HK-2 (cell line): Measurements from ENCODE around the gene GKN1.
A peak's percentile ranks its signal among the peaks of the same experiment; 100 is the strongest.

Source experiments
- DNase-seq: peaks from one replicate; pipeline ENCODE4 v3.0.0-alpha.2; 2018; ENCODE audit not compliant: unreplicated experiment

Gene GKN1

DNA sequence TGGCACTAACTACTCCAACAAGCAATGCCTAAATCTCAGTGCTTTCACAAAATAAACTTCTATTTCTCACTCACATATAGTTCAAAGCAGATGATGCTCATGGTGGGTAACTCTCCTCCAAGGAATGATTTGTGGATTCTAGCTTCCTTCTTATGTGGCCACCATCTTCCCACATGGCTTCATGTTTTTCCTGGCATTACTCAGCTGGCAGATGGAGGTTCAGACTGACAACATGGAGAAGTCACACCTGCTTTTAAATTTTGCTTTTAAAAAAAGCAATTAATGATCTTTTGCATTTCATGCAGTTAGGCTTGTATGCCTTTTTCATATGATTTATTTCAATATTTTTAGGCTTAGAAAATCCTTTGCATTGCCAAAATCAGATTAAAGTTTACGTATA lies 15.4 kb upstream of the GKN1 start:
- DNase-seq: no peak

GRCh38 chr2:68961380-68961779 lies 13.1 kb upstream of the GKN1 start:
- DNase-seq: no peak

GRCh38 chr2:68964282-68964681 lies 10.2 kb upstream of the GKN1 start:
- DNase-seq: no peak

- no peak for DNase-seq
Observed at GRCh38 chr2:68968221-68968620, 6.2 kb upstream of the GKN1 start.

DNA sequence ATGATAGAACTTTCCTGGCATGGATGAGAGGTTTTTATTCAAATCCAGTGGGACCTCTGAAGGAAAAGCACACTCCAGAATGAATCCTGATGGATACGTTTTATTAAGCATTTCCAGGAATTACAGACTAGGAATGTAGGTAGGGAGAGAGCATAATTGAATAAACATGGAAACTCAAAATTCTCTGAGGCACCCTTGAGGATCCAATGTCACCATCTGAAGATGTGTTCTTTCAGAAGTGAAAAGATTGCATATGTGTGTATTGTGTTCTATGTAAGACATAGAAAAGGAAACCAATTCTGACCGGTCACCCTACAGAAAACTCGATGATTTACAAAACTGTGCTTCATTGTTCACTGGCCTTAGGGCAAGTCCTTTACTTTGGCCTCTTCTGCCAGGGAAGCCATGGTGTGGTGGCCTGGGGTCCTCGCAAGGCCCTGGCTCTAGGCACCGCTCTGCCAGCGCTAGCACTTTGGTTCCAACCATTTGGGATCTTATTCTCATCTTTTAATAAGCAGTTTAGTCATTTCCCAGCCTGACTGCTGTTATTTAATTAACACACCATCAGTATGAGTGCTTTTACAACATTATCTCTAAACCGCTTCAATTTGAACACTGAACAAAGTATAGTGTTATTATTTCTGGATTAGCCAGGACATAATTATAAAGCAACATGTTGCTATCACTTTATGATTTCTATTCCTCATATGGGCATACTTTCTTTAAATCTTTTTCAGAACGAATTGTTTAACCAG lies 4.5 kb upstream of the GKN1 start:
- no peak for DNase-seq

DNA sequence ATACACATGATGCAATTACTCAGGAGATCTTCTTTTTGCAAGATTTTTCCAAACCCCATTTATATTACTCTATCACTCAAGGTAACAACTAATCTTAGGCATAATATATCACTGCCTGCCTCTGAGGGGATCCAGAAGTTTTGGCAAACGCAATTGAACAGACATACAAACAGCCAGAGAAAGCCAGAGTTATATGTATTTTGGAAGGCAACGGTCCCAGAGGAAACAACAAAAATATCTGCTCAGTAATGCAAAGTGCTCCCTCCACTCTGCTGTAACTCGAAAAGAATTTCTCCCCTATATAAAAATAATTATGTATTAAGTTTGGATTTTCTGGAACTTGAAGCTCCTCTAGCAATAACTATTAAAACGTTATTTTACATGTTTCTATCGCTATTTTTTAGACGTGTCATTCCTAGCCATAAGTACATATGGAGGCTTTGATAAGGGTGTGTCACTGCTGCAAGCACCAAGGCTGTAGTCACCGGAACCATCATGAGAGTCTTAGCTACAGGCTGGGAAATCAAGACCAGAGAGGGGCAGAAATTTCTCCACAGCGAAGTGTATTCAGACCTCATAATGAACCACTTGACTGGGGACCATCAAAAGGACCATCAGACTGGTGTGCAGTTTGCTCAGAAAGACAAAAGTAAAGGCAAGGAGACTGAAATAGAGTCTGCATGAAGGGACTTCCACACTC lies 3.7 kb upstream of the GKN1 start:
- DNase-seq: no peak

DNA sequence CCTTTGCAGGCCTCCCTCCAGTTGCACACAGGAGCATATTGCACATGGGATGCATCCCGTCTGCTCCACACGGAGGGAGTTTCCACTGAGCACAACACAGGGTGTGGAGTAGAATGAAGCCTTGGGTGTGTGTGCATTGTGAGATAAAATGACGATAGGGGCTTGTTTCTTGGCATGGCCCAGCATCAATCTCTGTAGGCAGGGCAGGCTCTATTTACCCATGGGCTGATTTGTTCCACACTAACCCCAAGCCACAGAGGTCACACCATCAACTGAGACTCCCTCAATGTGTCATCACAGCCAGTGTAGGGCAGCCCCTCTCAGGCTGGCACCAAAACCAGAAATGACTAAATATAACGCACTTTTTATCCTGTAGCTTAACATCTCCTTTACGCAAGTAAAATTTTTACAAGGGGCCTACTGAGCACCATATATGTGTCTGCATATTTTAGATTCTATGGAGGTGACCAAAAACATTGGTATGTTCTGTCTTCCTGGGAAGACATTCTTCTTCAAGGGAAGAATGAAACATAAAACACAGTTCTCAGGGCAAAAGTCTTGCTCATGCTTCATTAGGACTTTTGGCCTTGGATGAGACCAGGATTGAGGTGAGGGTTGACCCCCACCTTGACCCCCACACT lies 2.7 kb upstream of the GKN1 start:
- DNase-seq: peak; percentile 83

DNA sequence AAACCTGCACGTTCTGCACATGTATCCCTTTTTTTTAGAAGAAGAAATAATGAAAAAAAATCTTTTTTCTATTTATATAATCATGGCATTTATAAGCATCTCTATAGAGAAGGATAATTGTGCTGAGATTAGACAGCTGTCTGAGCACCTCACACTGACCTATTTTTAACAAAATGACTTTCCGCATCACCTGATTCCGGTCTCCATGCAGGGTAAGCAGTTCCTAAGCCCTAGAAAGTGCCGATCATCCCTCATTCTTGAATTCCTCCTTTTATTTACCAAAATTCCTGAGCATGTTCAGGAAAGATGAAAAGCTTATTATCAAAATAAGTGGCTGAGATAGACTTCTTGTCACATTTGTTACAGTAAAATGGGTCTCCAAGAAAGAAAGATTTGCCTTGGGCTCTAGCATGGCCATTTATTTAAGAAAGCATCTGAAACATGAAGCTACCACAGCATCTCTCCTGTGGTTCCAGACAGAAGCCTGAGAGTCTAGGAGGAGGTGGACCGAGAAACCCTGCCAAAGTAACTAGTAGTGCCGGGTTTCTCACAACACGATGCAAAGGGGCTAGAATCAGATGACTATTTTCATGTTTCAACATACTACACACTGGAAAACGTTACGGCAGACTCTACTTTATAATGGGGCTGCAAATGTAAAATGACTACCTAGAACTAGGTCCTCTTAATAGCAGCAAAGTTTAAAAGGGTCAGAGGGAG lies 670 bp downstream of the GKN1 start:
- no peak for DNase-seq

DNA sequence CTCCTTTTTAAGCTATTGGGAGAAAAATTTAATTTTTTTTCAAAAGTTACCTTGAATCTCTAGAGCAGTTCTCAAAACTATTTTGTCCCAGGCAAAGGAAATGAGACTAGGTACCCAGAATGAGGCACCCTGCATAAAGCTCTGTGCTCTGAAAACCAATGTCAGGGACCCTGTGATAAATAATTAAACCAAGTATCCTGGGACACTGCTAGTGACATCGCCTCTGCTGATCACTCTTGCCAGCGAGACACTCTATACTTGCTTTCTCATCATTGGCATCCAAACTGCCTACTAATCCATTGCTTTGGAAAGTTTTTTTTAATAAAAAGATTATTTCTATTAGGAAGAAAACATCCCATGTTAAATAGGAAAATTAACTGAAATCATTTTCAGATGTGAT lies 1.4 kb downstream of the GKN1 start:
- no peak for DNase-seq

DNA sequence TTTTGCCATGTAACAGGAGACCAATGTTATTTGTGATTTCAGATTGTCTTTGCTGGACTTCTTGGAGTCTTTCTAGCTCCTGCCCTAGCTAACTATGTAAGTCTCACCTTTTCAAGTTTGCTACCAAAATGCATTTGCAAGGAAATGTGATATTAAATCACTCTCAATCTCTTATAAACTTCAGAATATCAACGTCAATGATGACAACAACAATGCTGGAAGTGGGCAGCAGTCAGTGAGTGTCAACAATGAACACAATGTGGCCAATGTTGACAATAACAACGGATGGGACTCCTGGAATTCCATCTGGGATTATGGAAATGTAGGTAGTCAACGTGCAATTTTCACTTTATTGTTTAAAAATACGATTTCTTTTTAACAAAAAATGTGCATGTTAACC lies 3.0 kb downstream of the GKN1 start:
- no peak for DNase-seq

GRCh38 chr2:68978098-68978497 lies 3.7 kb downstream of the GKN1 start:
- DNase-seq: no peak

DNA sequence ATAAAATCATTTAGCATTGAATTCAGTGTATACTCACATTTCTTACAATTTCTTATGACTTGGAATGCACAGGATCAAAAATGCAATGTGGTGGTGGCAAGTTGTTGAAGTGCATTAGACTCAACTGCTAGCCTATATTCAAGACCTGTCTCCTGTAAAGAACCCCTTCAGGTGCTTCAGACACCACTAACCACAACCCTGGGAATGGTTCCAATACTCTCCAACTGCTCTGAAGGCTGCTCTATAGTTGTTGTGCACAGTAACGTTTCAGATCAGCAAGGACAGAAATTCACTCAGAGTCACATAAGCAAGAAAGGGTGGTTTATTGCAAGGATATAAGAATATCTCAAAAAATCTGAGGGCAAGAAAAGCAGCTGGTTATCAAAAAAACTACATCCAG lies 6.5 kb downstream of the GKN1 start:
- no peak for DNase-seq

DNA sequence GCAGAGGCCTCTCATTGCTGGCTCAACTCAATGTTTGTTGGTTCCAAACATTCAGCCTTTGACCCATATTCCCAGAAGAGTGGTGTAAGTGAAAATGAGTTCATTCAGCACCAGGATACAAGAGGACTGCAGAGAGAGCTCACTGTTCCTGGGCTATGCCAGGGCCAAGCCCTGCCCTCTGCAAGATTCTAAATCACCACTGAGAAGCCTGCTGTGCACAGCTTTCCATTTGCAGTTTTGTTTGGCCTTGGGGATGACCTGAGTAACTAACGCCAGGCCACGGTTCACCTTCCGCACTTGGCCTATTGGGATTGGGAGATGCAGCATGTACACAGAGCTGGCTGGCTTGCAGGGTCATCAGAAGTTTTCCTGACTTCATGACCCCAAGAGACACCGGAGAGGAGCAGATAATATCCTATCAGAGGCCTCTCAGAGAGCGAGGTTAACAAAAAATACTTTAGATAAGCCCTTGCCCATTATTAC lies 12.6 kb downstream of the GKN1 start:
- DNase-seq: no peak

- no peak for DNase-seq
Observed at GRCh38 chr2:68989035-68989434, 14.6 kb downstream of the GKN1 start.

DNA sequence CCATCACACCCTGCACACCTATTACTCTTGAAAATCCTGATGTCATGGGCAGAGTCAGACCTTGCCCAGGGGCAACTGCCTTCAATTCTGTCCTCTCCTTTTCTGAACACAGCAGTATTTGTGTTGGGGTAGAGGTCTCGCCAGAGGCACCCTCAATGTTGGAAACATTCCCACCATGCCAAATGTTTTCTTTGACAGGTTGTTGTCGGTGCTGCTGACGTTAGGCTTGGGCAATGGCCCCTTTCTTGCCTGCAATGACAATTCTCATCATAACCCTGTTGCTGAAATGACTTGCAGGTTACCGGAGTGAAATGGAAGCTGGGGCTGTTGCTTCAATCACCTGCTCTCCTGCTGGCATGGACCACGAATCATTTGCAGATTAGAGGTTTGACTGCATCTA lies 17.9 kb downstream of the GKN1 start:
- DNase-seq: no peak

DNA sequence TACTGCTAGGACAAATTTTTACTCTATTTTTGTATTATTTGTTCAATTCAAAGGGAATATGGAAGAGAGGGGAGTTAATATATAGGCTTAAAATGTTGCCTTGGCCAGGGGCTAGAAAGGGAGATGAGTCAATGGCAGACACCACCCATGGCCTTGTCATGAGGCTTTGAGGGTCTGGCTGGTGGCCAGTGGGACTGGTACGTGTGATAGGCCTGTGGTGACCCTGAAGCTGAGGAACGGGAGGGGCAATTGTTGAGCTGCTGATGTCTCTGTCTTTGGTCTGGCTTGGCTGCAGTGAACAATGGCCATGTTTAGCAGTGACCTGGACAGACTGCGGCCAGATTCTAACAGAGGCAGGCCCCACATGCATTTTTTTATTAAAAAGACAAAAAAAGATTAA lies 18.5 kb downstream of the GKN1 start:
- no peak for DNase-seq

GRCh38 chr2:68993660-68994059 lies 19.2 kb downstream of the GKN1 start:
- no peak for DNase-seq

DNA sequence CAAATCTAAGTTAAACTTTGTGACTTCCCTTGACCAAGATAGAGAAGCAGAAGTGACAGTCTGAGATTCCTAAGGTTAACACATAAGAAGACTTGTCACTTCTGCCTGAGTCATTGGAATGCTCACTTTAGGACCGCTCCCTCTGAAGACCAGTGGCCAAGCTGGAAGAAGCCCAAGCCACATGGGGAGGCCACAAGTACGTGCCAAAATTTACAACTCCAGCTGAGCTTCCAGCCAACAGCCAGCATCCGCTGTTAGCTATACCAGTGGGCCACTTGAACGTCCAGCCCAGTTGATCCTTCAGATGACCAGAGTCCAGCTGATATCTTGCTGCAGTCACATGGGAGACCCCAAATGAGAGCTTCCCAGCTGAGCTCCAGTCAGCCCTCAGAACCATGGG lies 20.4 kb downstream of the GKN1 start:
- no peak for DNase-seq

DNA sequence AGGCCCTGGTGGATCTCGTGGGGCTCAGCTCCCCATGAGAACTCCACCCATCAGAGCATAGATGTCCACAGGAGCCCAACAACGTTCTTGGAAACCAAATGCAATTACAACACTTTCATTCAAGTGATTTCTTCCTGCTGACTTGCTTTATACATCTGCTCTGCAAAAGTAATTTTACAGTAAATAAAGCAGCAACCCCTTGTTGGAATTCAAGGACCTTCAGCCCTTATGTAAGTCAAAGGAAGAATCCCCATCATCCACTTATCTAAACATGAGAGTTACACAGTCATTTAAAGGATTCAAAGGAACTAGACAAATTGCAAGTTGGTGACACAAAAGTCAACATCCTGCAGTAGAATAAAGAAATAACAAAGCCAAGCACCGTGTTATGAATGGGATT lies 21.5 kb downstream of the GKN1 start:
- DNase-seq: no peak

DNA sequence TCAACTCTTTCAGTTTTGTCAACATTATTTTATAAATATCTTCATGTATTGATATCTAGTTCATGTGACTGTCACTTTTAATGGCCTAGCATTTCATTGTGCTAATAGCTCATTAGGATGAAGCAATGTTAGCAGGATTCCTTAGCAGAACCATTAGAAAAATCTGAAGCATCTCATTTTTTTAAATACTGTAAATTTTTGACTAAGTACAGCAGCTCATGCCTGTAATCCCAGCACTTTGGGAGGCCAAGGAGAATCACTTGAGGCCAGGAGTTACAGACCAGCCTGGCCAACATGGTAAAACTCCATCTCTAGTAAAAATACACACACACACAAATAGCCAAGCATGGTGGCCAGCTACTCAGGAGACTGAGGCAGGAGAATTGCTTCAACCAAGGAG lies 23.0 kb downstream of the GKN1 start:
- DNase-seq: no peak

DNA sequence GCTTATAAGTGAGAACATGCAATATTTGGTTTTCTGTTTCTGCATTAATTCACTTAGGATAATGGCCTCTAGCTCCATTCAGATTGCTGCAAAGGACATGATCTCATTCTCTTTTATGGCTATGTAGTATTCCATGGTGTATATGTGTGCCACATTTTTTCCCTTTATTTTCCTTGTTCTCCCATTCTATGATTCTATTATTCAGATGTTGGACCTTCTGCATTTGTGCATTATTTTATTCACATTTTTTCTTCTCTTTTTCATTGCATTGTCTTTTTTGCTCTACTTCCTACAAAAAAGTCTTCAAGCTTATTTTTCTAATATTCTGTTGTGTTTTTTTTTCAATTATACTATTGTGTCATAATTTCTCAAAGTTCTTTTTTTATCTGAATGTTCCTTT lies 27.4 kb downstream of the GKN1 start:
- DNase-seq: no peak

DNA sequence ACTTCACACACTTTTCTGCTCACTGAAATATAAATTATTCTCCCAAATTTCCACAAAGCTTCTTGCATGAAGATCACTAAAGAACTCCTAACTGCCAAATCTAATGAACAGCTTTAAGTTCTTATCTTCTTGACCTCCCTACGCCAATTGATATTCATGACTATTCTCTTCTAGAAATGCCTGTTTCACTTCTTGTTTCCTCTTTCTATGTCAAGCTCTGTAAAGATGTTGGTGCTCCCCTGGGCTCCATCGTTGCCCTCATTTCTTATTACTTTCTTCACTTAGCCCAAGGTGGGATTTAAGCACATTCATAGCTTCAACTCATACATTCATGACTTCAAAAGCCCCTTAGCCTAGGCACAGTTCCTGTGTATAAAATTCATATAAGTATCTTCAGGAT lies 29.3 kb downstream of the GKN1 start:
- no peak for DNase-seq
